Adipocyte (in vitro differentiated cells): ENCODE data around the gene SGMS1.
A peak's percentile ranks its signal among the peaks of the same experiment; 100 is the strongest.
"Not testable (repeated sequence)": the region's sequence is repeated elsewhere in the genome, so short reads cannot be mapped to it uniquely, and the experiment has no call there.

Experiments used
- DNase-seq: peaks from one replicate; pipeline ENCODE4 v3.0.0-alpha.2; 2015; ENCODE audit warnings: low read depth
- H3K27me3 ChIP-seq: replicated peaks from 2 replicates; pipeline ENCODE4 v1.7.0; 2013; ENCODE audit warnings: mild to moderate bottlenecking, low read length, moderate library complexity; ENCODE audit not compliant: control insufficient read depth, insufficient read depth
- H3K36me3 ChIP-seq: 2 replicates; pipeline ENCODE4 v1.7.0; 2013; ENCODE audit warnings: low read length, mild to moderate bottlenecking, moderate library complexity; ENCODE audit not compliant: control insufficient read depth, insufficient read depth, severe bottlenecking
- H3K4me1 ChIP-seq: 2 replicates; pipeline ENCODE4 v1.7.0; 2013; ENCODE audit warnings: mild to moderate bottlenecking, low read length, moderate library complexity; ENCODE audit not compliant: control insufficient read depth, insufficient read depth
- H3K4me3 ChIP-seq: 2 replicates; pipeline ENCODE4 v1.7.0; 2013; ENCODE audit warnings: mild to moderate bottlenecking, low read length, moderate library complexity
- H3K9ac ChIP-seq: 2 replicates; pipeline ENCODE4 v1.7.0; 2013; ENCODE audit warnings: mild to moderate bottlenecking, low read length, moderate library complexity
- H3K9me3 ChIP-seq: 2 replicates; pipeline ENCODE4 v1.7.0; 2013; ENCODE audit warnings: mild to moderate bottlenecking, low read length, moderate library complexity; ENCODE audit not compliant: control insufficient read depth

The SGMS1 gene

GRCh38 chr10:50653142-50653541 is 29.4 kb upstream of the SGMS1 start:
- no peaks in the 10 kb centered on the region for H3K36me3 ChIP-seq
- no peaks in the 10 kb centered on the region for H3K9me3 ChIP-seq
- peak overlapping the region; percentile 29 for H3K9ac ChIP-seq
- no peaks in the 10 kb centered on the region for H3K27me3 ChIP-seq
- peaks cover 16% of the 10 kb centered on the region for H3K4me1 ChIP-seq
- DNase-seq, result peak; percentile 74
- no peak overlapping the region for H3K4me3 ChIP-seq

- Histone ChIP-seq H3K9me3 (no peaks in the 10 kb centered on the region), H3K9ac (no peak overlapping the region), H3K4me1 (peaks cover 16% of the 10 kb centered on the region), H3K36me3 (no peaks in the 10 kb centered on the region), H3K27me3 (no peaks in the 10 kb centered on the region), H3K4me3 (no peak overlapping the region)
- peak; percentile 12 for DNase-seq
Measured at GRCh38 chr10:50651808-50652207, 28.1 kb upstream of the SGMS1 start.

GRCh38 chr10:50650481-50650880 is 26.7 kb upstream of the SGMS1 start:
- Histone ChIP-seq H3K4me3 (no peak overlapping the region), H3K9ac (no peak overlapping the region), H3K9me3 (no peaks in the 10 kb centered on the region), H3K4me1 (peaks cover 16% of the 10 kb centered on the region), H3K27me3 (no peaks in the 10 kb centered on the region), H3K36me3 (no peaks in the 10 kb centered on the region)
- DNase-seq, result no peak

- DNase-seq, result no peak
- H3K9ac ChIP-seq, result no peak overlapping the region
- no peak overlapping the region for H3K4me3 ChIP-seq
- H3K27me3 ChIP-seq, result no peaks in the 10 kb centered on the region
- H3K36me3 ChIP-seq, result no peaks in the 10 kb centered on the region
- H3K4me1 ChIP-seq, result peaks cover 7% of the 10 kb centered on the region
- H3K9me3 ChIP-seq, result no peaks in the 10 kb centered on the region
Measured at GRCh38 chr10:50648935-50649227, 25.1 kb upstream of the SGMS1 start.

GRCh38 chr10:50648089-50648934 is 24.6 kb upstream of the SGMS1 start:
- Histone ChIP-seq H3K4me1 (peaks cover 1% of the 10 kb centered on the region), H3K4me3 (no peak overlapping the region), H3K9me3 (no peaks in the 10 kb centered on the region), H3K27me3 (no peaks in the 10 kb centered on the region), H3K9ac (no peak overlapping the region), H3K36me3 (no peaks in the 10 kb centered on the region)
- no peak for DNase-seq

- H3K9ac ChIP-seq, H3K4me1 ChIP-seq, H3K27me3 ChIP-seq, H3K4me3 ChIP-seq, DNase-seq, H3K36me3 ChIP-seq, H3K9me3 ChIP-seq: not testable (repeated sequence)
Measured at GRCh38 chr10:50647350-50647749, 23.6 kb upstream of the SGMS1 start.

GRCh38 chr10:50645236-50645635 is 21.5 kb upstream of the SGMS1 start:
- no peaks in the 10 kb centered on the region for H3K9me3 ChIP-seq
- DNase-seq, result no peak
- H3K36me3 ChIP-seq, result no peaks in the 10 kb centered on the region

GRCh38 chr10:50641626-50642025 is 17.9 kb upstream of the SGMS1 start:
- H3K9ac ChIP-seq, result no peak overlapping the region
- no peaks in the 10 kb centered on the region for H3K36me3 ChIP-seq
- H3K4me1 ChIP-seq, result peaks cover 6% of the 10 kb centered on the region
- DNase-seq, result no peak
- H3K27me3 ChIP-seq, result no peaks in the 10 kb centered on the region
- no peaks in the 10 kb centered on the region for H3K9me3 ChIP-seq
- no peak overlapping the region for H3K4me3 ChIP-seq

More at GRCh38 chr10:50645236-50645635, 21.5 kb upstream of the SGMS1 start:
- Histone ChIP-seq H3K9ac (no peak overlapping the region), H3K27me3 (no peaks in the 10 kb centered on the region), H3K4me1 (no peaks in the 10 kb centered on the region), H3K4me3 (no peak overlapping the region)

- H3K27me3 ChIP-seq, result no peaks in the 10 kb centered on the region
- H3K9ac ChIP-seq, result no peak overlapping the region
- H3K9me3 ChIP-seq, result no peaks in the 10 kb centered on the region
- no peak overlapping the region for H3K4me3 ChIP-seq
- peaks cover 10% of the 10 kb centered on the region for H3K4me1 ChIP-seq
- no peak for DNase-seq
- H3K36me3 ChIP-seq, result no peaks in the 10 kb centered on the region
Measured at GRCh38 chr10:50640238-50640637, 16.5 kb upstream of the SGMS1 start.

- Histone ChIP-seq H3K9me3 (no peaks in the 10 kb centered on the region), H3K27me3 (no peaks in the 10 kb centered on the region), H3K4me3 (no peak overlapping the region), H3K9ac (no peak overlapping the region), H3K4me1 (peaks cover 15% of the 10 kb centered on the region), H3K36me3 (no peaks in the 10 kb centered on the region)
- DNase-seq, result no peak
Measured at GRCh38 chr10:50636618-50637579, 13.1 kb upstream of the SGMS1 start.

- Histone ChIP-seq H3K27me3 (no peaks in the 10 kb centered on the region), H3K9ac (no peak overlapping the region), H3K4me3 (no peak overlapping the region), H3K9me3 (no peaks in the 10 kb centered on the region), H3K36me3 (no peaks in the 10 kb centered on the region), H3K4me1 (peaks cover 15% of the 10 kb centered on the region)
- DNase-seq, result peak; percentile 69
Measured at GRCh38 chr10:50635286-50635685, 11.5 kb upstream of the SGMS1 start.
